ENCODE results near the gene JAM3.

The JAM3 gene

GRCh38 chr11:134145715-134146114 lies 76.8 kb downstream of the JAM3 start:
- DNase-seq (ENCODE audit: low read depth in 2 of 2): no peak

- DNase-seq (ENCODE audit: low read depth in 2 of 2): no peak
These were observed 77.7 kb downstream of the JAM3 start for GRCh38 chr11:134146598-134146997.

- no peak for DNase-seq (ENCODE audit: low read depth in 2 of 2)
These were observed 80.5 kb downstream of the JAM3 start for GRCh38 chr11:134149371-134149770.

- DNase-seq (ENCODE audit: low read depth in 2 of 2): no peak
These were observed 81.5 kb downstream of the JAM3 start for GRCh38 chr11:134150195-134150903.

DNA sequence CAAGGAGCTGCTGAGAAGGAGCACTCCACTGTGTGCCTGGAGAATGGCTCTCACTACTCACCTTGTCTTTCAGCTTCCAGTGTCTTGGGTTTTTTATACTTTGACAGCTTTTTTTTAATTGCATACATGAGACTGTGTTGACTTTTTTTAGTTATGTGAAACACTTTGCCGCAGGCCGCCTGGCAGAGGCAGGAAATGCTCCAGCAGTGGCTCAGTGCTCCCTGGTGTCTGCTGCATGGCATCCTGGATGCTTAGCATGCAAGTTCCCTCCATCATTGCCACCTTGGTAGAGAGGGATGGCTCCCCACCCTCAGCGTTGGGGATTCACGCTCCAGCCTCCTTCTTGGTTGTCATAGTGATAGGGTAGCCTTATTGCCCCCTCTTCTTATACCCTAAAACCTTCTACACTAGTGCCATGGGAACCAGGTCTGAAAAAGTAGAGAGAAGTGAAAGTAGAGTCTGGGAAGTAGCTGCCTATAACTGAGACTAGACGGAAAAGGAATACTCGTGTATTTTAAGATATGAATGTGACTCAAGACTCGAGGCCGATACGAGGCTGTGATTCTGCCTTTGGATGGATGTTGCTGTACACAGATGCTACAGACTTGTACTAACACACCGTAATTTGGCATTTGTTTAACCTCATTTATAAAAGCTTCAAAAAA lies 82.3 kb downstream of the JAM3 start:
- no peak for DNase-seq (ENCODE audit: low read depth in 2 of 2)

DNA sequence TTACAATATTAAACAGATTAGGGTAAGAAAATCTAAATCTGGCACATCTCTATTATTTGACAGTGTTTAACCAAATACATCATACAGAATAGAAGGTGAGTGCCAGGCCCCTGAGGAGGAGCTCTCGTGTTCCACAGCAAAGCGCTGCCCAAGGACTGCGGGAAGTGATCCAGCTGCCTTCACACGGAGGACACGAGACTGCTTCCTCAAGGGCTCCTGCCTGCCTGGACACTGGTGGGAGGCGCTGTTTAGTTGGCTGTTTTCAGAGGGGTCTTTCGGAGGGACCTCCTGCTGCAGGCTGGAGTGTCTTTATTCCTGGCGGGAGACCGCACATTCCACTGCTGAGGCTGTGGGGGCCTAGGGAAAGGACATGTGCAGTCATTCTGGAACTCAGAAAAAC lies 83.8 kb downstream of the JAM3 start:
- no peak for DNase-seq (ENCODE audit: low read depth in 2 of 2)

DNA sequence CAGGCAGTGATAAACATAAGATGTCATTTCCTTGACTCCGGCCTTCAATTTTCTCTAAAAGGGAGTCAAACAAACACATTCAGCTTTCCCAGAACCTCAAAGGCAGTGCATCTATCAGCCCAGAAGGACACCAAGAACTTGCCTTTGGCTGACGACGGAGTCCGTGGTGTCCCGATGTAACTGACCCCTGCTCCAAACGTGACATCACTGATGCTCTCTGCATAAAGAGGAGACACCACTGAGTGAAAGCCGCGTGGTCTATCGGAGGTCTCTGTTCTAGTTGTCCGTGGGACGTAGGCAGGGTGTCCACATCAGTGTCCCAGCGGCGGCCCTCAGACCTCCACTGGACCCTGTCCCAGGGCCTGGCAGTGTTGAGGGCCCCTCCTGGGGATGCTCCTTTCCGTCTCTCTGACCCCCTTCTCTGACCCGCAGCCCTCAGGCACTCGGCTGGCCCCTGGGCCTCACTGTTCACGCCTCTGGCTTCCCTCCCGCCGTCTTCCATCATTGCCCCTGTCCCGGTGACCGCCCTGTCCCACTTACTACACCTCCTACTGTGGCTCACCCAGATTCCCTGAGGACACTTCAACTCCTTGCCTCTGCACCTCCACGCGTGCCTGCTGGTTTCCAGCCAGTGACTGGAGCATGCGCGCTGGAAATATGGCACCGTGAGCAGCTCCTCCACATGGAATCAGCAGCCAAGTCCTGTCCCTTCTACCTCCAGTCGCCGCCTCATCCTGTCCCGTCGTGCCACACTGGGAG lies 84.5 kb downstream of the JAM3 start:
- DNase-seq (ENCODE audit: low read depth in 2 of 2): no peak

- DNase-seq (ENCODE audit: low read depth in 2 of 2): no peak
These were observed 85.6 kb downstream of the JAM3 start for GRCh38 chr11:134154441-134154840.

GRCh38 chr11:134155456-134155855 lies 86.6 kb downstream of the JAM3 start:
- DNase-seq (ENCODE audit: low read depth in 2 of 2): no peak

GRCh38 chr11:134155946-134156865 lies 87.3 kb downstream of the JAM3 start:
- DNase-seq (ENCODE audit: low read depth in 2 of 2): no peak

DNA sequence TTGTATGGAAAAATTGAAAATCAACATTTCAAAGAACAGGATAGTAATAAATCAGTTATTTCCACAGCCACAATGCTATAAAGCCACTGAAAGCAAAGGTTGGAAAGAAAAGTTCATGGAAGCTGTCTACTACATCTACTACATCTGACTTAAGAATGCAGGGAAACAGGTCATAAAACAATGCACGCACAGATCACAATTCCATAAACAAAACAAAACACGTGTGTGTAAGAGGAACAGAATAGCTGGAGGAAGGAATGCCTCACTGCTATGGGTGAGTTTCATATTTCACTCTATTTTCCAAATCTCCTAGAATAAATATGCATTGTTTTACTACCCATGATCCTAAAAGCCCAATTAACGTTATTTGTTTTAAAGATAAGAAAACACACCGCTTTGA lies 88.6 kb downstream of the JAM3 start:
- DNase-seq (ENCODE audit: low read depth in 2 of 2): no peak

GRCh38 chr11:134158023-134158422 lies 89.2 kb downstream of the JAM3 start:
- DNase-seq (ENCODE audit: low read depth in 2 of 2): no peak

DNA sequence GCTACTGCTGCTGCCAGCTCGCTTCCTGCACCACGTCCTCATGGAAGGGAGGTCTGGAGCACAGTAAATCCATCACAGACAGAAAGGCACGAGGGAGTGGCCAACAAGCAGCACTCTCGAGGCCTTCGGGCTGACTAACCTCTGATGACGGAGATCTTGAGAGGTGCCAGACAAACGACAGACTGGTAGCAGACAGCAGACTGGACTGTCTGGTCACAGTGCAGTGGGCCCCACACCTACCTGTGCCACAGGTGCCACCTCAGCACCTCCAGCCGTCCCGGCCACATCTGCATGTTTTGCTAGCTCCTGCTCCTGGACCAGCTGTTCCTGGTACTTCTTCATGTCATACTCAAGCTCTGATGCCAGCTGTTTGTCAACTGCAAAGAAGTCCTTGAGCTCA lies 90.8 kb downstream of the JAM3 start:
- no peak for DNase-seq (ENCODE audit: low read depth in 2 of 2)

- no peak for DNase-seq (ENCODE audit: low read depth in 2 of 2)
These were observed 95.9 kb downstream of the JAM3 start for GRCh38 chr11:134164490-134165370.

- no peak for DNase-seq (ENCODE audit: low read depth in 2 of 2)
These were observed 101.5 kb downstream of the JAM3 start for GRCh38 chr11:134170177-134170918.

DNA sequence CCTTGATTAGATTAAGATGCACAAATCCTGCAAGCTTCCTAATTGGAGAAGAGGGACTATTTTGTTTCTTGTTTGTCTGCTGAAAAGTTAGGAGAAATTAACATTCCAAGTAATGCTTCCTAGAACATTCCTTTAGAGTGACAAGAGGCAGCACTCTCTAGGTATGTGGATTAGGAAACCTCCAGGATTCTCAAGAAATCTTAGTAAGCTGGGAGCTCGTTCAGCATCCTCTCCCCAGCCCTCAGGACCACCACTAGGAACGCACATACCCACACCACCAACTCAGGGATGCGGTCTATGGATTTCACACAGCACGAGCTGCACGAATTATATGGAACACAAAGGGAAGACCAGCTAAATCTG lies 102.0 kb downstream of the JAM3 start:
- no peak for DNase-seq (ENCODE audit: low read depth in 2 of 2)

GRCh38 chr11:134171951-134172350 lies 103.1 kb downstream of the JAM3 start:
- no peak for DNase-seq (ENCODE audit: low read depth in 2 of 2)

DNA sequence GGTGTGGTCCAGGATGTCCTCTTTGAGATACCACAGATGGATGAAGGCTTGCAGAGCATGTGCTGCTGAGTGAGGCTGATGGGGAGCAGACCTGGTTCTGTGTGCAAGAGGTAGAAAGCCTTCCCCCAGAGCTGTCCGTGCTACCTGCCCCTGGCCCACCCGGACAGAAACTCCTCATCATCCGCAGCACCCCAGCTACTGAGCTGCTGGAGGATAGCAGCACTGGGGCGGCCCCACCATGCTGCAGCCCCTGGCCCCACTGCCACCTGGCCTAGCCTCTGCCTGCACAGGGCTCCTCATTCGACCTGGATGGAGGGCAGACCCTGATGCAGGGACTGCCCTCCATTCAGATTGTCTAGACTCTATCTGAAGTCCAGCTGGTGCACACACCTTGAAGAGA lies 104.4 kb downstream of the JAM3 start:
- DNase-seq (ENCODE audit: low read depth in 2 of 2): no peak

DNA sequence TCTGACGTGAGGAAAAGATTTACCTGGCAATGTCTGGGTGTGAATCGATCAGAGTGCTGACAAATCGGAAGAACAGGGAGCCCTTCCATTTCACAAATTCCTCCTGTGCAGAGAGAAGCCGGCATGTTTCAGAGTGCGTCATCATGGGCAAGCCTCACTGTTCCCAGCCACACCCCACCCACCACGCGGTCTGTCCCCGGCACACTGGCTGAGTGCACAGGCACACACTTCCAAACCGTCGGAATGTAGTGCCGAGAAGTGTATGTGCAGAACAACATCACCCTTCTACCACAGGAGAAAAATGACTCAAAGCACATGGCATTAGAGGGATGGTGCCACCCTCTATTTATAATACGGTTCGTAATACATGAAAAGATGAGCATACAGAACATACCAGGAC lies 107.4 kb downstream of the JAM3 start:
- DNase-seq (ENCODE audit: low read depth in 2 of 2): no peak

DNA sequence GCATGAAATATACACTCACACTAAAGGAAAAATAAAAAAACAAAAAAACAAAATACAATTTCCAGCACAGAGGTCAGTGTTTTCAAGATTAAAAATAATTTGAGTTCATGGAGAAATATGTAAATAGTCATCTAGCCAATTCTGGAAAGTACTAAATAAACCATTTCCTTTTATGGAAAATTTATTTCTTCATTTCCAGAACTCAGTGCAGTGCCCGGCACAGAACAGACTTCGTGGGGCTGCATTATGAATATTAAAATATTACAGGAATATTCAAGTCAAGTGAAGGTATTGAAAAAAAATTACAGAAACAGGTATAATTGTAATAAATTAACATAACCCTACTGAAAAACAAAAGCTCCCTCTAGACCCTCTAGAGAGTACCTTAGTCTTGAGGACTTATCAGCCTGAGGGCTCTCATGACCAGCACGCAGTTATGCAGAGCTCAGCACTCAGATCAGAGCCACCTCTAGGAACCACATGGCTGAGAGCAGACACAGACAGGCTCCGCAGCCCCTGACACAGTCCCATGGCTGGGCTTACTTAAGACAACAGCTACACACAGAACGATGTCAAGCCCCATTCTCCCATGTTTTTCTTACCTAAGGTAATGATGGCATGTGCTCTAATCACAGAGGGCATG lies 109.3 kb downstream of the JAM3 start:
- DNase-seq (ENCODE audit: low read depth in 2 of 2): no peak
